ENCODE measurements around the gene AK8. TPM values are rescaled to one million over a fixed set of nuclear protein-coding genes. Genes with fewer than 3 reads are reported as not detected.
"Not testable (repeated sequence)": the region's sequence is repeated elsewhere in the genome, so short reads cannot be mapped to it uniquely, and the experiment has no call there.

The AK8 gene
- total and polyA plus RNA-seq, 11 donors: 0.61 to 1.4 TPM; not detected in 9

DNA sequence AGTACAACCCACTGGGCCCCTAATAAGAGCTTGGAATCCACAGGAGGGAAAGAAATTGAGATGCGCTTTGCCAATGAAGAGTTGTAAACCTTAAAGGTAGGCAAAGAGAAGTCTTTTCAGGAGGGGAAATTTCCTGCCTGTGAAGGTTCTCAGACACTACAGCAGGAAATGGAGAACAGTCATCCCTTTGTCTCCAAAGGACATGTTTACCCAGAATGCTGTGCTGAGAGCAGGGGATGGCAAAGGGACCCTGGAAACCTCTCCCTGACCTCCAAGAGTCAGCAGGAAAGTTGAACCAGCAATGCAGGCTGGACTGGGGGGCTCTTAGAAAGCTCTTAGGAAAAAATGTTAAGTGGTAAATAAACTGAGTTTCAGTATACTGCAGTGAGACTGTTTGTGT, 103.2 kb downstream of the AK8 start:
- TF ChIP-seq, protein P1, sequence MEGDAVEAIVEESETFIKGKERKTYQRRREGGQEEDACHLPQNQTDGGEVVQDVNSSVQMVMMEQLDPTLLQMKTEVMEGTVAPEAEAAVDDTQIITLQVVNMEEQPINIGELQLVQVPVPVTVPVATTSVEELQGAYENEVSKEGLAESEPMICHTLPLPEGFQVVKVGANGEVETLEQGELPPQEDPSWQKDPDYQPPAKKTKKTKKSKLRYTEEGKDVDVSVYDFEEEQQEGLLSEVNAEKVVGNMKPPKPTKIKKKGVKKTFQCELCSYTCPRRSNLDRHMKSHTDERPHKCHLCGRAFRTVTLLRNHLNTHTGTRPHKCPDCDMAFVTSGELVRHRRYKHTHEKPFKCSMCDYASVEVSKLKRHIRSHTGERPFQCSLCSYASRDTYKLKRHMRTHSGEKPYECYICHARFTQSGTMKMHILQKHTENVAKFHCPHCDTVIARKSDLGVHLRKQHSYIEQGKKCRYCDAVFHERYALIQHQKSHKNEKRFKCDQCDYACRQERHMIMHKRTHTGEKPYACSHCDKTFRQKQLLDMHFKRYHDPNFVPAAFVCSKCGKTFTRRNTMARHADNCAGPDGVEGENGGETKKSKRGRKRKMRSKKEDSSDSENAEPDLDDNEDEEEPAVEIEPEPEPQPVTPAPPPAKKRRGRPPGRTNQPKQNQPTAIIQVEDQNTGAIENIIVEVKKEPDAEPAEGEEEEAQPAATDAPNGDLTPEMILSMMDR (IDR thresholded peaks at IDR 0.05): no peak
- TF ChIP-seq POLR2A (IDR thresholded peaks at IDR 0.05): no peak
- Histone ChIP-seq H3K4me3 (no peak overlapping the region), H3K9me3 (peaks cover 0 to 5% (median 0%) of the 10 kb centered on the region in 12 donors), H3K4me1 (peaks cover 0 to 8% (median 4%) of the 10 kb centered on the region in 12 donors), H3K27me3 (peaks cover 0 to 7% (median 0%) of the 10 kb centered on the region in 9 donors), H3K27ac (no peak overlapping the region), H3K36me3 (no peaks in the 10 kb centered on the region)
- DNase-seq: no peak
- ATAC-seq: no peak
- intact Hi-C loops (cut with DNase I): no loop called here
- 96 to 100% (median 97%) methylated on average over 1 of the region's 1 CpG for WGBS, 4 donors

DNA sequence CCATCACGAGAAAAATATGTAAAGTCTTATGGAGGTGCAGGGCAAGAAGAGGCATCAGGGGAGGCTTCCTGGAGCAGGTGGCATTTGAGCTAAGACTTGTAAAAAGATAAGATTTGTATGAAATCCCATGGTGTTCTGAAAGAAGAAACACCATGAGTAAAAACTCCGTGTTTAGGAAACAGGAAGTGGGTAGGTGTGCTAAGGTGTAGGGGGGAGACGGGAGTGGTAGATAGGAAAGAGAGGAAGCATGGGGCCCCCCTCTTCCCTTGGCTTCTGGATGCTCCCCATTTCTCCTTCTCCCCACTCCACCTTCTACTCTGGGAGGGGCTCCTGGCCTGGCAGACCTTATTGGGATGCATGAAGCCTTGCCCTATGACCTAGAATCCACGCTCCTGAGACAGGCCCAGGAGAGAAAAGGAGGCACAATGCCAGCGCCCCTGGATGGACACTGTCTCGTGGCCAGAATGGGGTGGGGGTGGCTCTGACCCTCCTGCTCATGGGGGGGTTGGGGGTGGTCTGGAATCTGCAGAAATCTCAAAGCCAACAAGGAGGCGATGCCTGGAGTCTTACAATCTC, 104.2 kb downstream of the AK8 start:
- H3K36me3 ChIP-seq: no peaks in the 10 kb centered on the region
- ATAC-seq: no peak
- WGBS, 4 donors: 62 to 71% (median 68%) methylated on average over 6 to 7 of the region's 7 CpGs
- H3K9me3 ChIP-seq: peaks cover 0 to 5% (median 0%) of the 10 kb centered on the region in 12 donors
- TF ChIP-seq POLR2A (IDR thresholded peaks at IDR 0.05): no peak
- TF ChIP-seq, protein P1 (IDR thresholded peaks at IDR 0.05): no peak
- no peak overlapping the region for H3K4me3 ChIP-seq
- H3K27me3 ChIP-seq: no peaks in the 10 kb centered on the region
- H3K4me1 ChIP-seq: peaks cover 0 to 16% (median 7%) of the 10 kb centered on the region in 12 donors
- intact Hi-C loops (cut with DNase I): no loop called here
- no peak for DNase-seq
- H3K27ac ChIP-seq: no peak overlapping the region

DNA sequence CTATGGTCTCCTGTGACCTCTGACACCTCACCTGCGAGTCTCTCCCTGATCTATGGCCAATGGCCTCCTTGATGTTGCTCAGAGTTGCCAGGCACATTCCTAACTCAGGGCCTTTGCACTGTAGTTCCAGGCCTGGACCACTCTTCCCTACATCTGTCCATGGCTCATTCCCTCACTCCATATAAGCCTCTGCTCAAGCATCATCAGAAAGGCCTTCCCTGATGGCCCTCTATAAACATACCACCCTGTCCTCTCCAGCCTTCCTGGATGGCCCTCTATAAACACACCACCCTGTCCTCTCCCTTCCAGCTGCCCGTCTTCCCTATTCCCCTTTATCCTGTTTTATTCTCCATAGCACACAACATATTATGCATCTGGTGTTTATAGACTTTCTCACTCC, 105.0 kb downstream of the AK8 start:
- no peak for DNase-seq
- no peak for TF ChIP-seq POLR2A (IDR thresholded peaks at IDR 0.05)
- TF ChIP-seq, protein P1 (IDR thresholded peaks at IDR 0.05): no peak
- intact Hi-C loops (cut with DNase I): no loop called here
- no peak overlapping the region for H3K4me3 ChIP-seq
- 91 to 96% (median 94%) methylated on average over 2 of the region's 2 CpGs for WGBS, 4 donors
- no peak overlapping the region for H3K27ac ChIP-seq
- H3K9me3 ChIP-seq: peaks cover 0 to 5% (median 0%) of the 10 kb centered on the region in 12 donors
- H3K27me3 ChIP-seq: no peaks in the 10 kb centered on the region
- peaks cover 0 to 20% (median 9%) of the 10 kb centered on the region in 12 donors for H3K4me1 ChIP-seq
- ATAC-seq: no peak
- H3K36me3 ChIP-seq: no peaks in the 10 kb centered on the region

DNA sequence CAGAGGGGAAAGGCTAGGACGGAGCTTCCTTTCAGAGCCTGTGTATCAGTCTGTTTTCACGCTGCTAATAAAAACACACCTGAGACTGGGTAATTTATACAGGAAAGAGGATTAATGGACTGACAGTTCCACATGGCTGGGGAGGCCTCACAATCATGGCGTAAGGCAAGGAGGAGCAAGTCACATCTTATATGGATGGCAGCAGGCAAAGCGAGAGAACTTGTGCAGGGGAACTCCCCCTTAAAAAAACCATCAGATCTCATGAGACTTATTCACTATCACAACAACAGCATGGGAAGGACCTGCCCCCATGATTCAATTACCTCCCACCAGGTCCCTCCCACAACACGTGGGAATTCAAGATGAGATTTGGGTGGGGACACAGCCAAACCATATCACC, 106.3 kb downstream of the AK8 start:
- intact Hi-C loops (cut with DNase I); H3K36me3 ChIP-seq; H3K27me3 ChIP-seq; ATAC-seq; H3K27ac ChIP-seq; H3K9me3 ChIP-seq; DNase-seq; H3K4me3 ChIP-seq: not testable (repeated sequence)
- WGBS, 4 donors: 92 to 99% (median 96%) methylated on average over 5 of the region's 5 CpGs
- H3K4me1 ChIP-seq: peaks cover 0 to 20% (median 9%) of the 10 kb centered on the region in 12 donors
